DOHH2 (cell line): ENCODE results near the gene FAM53C.
A peak's percentile ranks its signal among the peaks of the same experiment; 100 is the strongest.

Source experiments
- H3F3A ChIP-seq: fragments of 200-600 bp; sonication (generic), shearing (Covaris generic); 2 replicates; pipeline ENCODE4 v1.6.0; 2016; ENCODE audit warnings: antibody characterized with exemption, mild to moderate bottlenecking; ENCODE audit not compliant: control insufficient read depth, insufficient read depth
- H3K27ac ChIP-seq: fragments of 200-600 bp; sonication (generic); 2 replicates; pipeline ENCODE4 v1.5.1; 2014; ENCODE audit warnings: low read depth, mild to moderate bottlenecking, low read length, moderate library complexity
- H3K27me3 ChIP-seq: fragments of 200-600 bp; sonication (generic); 2 replicates; pipeline ENCODE4 v1.6.1; 2014; ENCODE audit warnings: mild to moderate bottlenecking, low read length, mixed read lengths; ENCODE audit not compliant: control insufficient read depth
- H3K36me3 ChIP-seq: fragments of 200-600 bp; sonication (generic); 2 replicates; pipeline ENCODE4 v1.6.1; 2014; ENCODE audit warnings: mild to moderate bottlenecking, low read length, moderate library complexity, mixed read lengths; ENCODE audit not compliant: control insufficient read depth
- H3K4me1 ChIP-seq: fragments of 200-600 bp; sonication (generic); 2 replicates; pipeline ENCODE4 v1.6.1; 2014; ENCODE audit warnings: mild to moderate bottlenecking, low read length, mixed read lengths; ENCODE audit not compliant: control insufficient read depth
- H3K4me2 ChIP-seq: fragments of 200-600 bp; sonication (generic); 2 replicates; pipeline ENCODE4 v1.6.0; 2014; ENCODE audit warnings: mild to moderate bottlenecking, low read length, moderate library complexity
- H3K4me3 ChIP-seq: fragments of 200-600 bp; sonication (generic); 2 replicates; pipeline ENCODE4 v1.5.1; 2014; ENCODE audit warnings: mild to moderate bottlenecking, low read length, mixed read lengths
- H3K79me2 ChIP-seq: fragments of 200-600 bp; sonication (generic); 2 replicates; pipeline ENCODE4 v1.6.1; 2014; ENCODE audit warnings: mild to moderate bottlenecking, low read length, mixed read lengths; ENCODE audit not compliant: control insufficient read depth
- H3K9me2 ChIP-seq: fragments of 200-600 bp; sonication (generic); replicated peaks from 2 replicates; pipeline ENCODE4 v1.6.1; 2014; ENCODE audit warnings: mild to moderate bottlenecking, low read length, mixed read lengths; ENCODE audit not compliant: control insufficient read depth
- H3K9me3 ChIP-seq: fragments of 200-600 bp; sonication (generic); 2 replicates; pipeline ENCODE4 v1.6.1; 2014; ENCODE audit warnings: antibody characterized with exemption, low read length, mixed read lengths; ENCODE audit not compliant: control insufficient read depth, insufficient read depth
- H4K20me1 ChIP-seq: fragments of 200-600 bp; sonication (generic); 2 replicates; pipeline ENCODE4 v1.6.0; 2014; ENCODE audit warnings: low read depth, mild to moderate bottlenecking, antibody characterized with exemption, low read length, moderate library complexity; ENCODE audit not compliant: control insufficient read depth, insufficient read depth
- CTCF ChIP-seq: fragments of 200-600 bp; sonication (generic); IDR thresholded peaks from one replicate; pipeline ENCODE4 v1.5.1; 2014; ENCODE audit warnings: antibody characterized with exemption, mild to moderate bottlenecking, low read depth, low read length; ENCODE audit not compliant: poor library complexity, severe bottlenecking
- EZH2phosphoT487 ChIP-seq: fragments of 200-600 bp; sonication (generic); IDR thresholded peaks from 2 replicates; pipeline ENCODE4 v1.6.1; 2017; ENCODE audit warnings: borderline replicate concordance, mild to moderate bottlenecking, antibody characterized with exemption, low read length, moderate library complexity, mixed read lengths

Gene FAM53C

GRCh38 chr5:138354926-138355378 lies 16.9 kb downstream of the FAM53C start:
- peaks cover 6% of the 10 kb centered on the region; the same call in 1 of the 2 replicates for H3K9me3 ChIP-seq
- H3K27ac ChIP-seq: no peak overlapping the region
- peaks cover 72% of the 10 kb centered on the region for H3K79me2 ChIP-seq
- H3K27me3 ChIP-seq: no peaks in the 10 kb centered on the region
- no peaks in the 10 kb centered on the region for H3K9me2 ChIP-seq
- peaks cover 18% of the 10 kb centered on the region for H3K4me1 ChIP-seq
- TF ChIP-seq EZH2phosphoT487: no peak
- no peak for TF ChIP-seq CTCF
- H3K4me2 ChIP-seq: peak overlapping the region; percentile 83
- H4K20me1 ChIP-seq: peaks cover 13% of the 10 kb centered on the region
- peaks cover 45% of the 10 kb centered on the region for H3K36me3 ChIP-seq
- H3F3A ChIP-seq: peaks cover 10% of the 10 kb centered on the region; the same call in 1 of the 2 replicates
- peak overlapping the region; percentile 98 for H3K4me3 ChIP-seq

- H4K20me1 ChIP-seq: peaks cover 12% of the 10 kb centered on the region
- peaks cover 95% of the 10 kb centered on the region for H3K79me2 ChIP-seq
- no peaks in the 10 kb centered on the region for H3K9me3 ChIP-seq
- TF ChIP-seq EZH2phosphoT487 (no peak), CTCF (no peak)
- no peaks in the 10 kb centered on the region for H3K27me3 ChIP-seq
- H3K9me2 ChIP-seq: no peaks in the 10 kb centered on the region
- H3F3A ChIP-seq: no peaks in the 10 kb centered on the region
- no peak overlapping the region for H3K27ac ChIP-seq
- H3K36me3 ChIP-seq: peaks cover 24% of the 10 kb centered on the region
- no peak overlapping the region for H3K4me3 ChIP-seq
- H3K4me2 ChIP-seq: no peak overlapping the region
- H3K4me1 ChIP-seq: peaks cover 12% of the 10 kb centered on the region
Measured at GRCh38 chr5:138359621-138360020, 21.6 kb downstream of the FAM53C start.

- H3K4me2 ChIP-seq: no peak overlapping the region
- no peaks in the 10 kb centered on the region for H3K27me3 ChIP-seq
- no peak overlapping the region for H3K4me3 ChIP-seq
- peaks cover 12% of the 10 kb centered on the region for H4K20me1 ChIP-seq
- no peak for TF ChIP-seq EZH2phosphoT487
- no peak for TF ChIP-seq CTCF
- no peaks in the 10 kb centered on the region for H3K4me1 ChIP-seq
- peaks cover 11% of the 10 kb centered on the region for H3K36me3 ChIP-seq
- no peak overlapping the region for H3K27ac ChIP-seq
- H3K79me2 ChIP-seq: peaks cover 95% of the 10 kb centered on the region
- H3F3A ChIP-seq: no peaks in the 10 kb centered on the region
- no peaks in the 10 kb centered on the region for H3K9me3 ChIP-seq
- no peaks in the 10 kb centered on the region for H3K9me2 ChIP-seq
Measured at GRCh38 chr5:138360941-138361452, 22.9 kb downstream of the FAM53C start.
